Vagina (tissue), 2 donors: Measurements from ENCODE around the gene ZC3HAV1.

Source experiments
- CTCF ChIP-seq, 3 experiments: fragments of 450-650 bp in 2 of 3; fragments of 200-600 bp in 1 of 3; sonication (generic) in 1 of 3; IDR thresholded peaks; one replicate each; pipeline ENCODE4 v1.5.1; 2017 to 2019; ENCODE audit warnings: antibody characterized with exemption in 3 of 3, mild to moderate bottlenecking in 2 of 3, moderate library complexity in 2 of 3
- POLR2A ChIP-seq, 2 donors: fragments of 450-650 bp; IDR thresholded peaks; one replicate each; pipeline ENCODE4 v1.6.1; 2017; ENCODE audit warnings: antibody characterized with exemption in 2 of 2, mild to moderate bottlenecking in 2 of 2, moderate library complexity in 2 of 2
- POLR2AphosphoS5 ChIP-seq, 2 donors: sonication (generic); formaldehyde crosslinking; IDR thresholded peaks; one replicate each; pipeline ENCODE4 v1.9.0; 2017; ENCODE audit warnings: antibody characterized with exemption in 2 of 2, mild to moderate bottlenecking in 2 of 2, low read depth in 1 of 2; ENCODE audit not compliant: insufficient read depth in 1 of 2

- TF ChIP-seq CTCF (IDR thresholded peaks at IDR 0.05) (no peak), POLR2A (IDR thresholded peaks at IDR 0.05) (no peak), POLR2AphosphoS5 (IDR thresholded peaks at IDR 0.05; ENCODE audit: insufficient read depth in 1 of 2, low read depth in 1 of 2) (no peak)
These were observed 42.6 kb upstream of the ZC3HAV1 start for GRCh38 chr7:139152149-139152548.
